CD4-positive, alpha-beta memory T cell (primary cell): ENCODE results near the gene PHF20. TPM values are rescaled to one million over a fixed set of nuclear protein-coding genes. Genes with fewer than 3 reads are reported as not detected.
"Not testable (repeated sequence)": the region's sequence is repeated elsewhere in the genome, so short reads cannot be mapped to it uniquely, and the experiment has no call there.

Experiments
- CTCF ChIA-PET: fragments of 350-600 bp; sonication (Branson Sonifier 250); formaldehyde crosslinking; loops from one replicate; lab custom pipeline; 2021; ENCODE audit warnings: inconsistent platforms; ENCODE audit not compliant: partially characterized antibody; lab: Charles Lee
- POLR2A ChIA-PET: fragments of 350-600 bp; sonication (Branson Sonifier 250); formaldehyde crosslinking; loops from one replicate; lab custom pipeline; 2021; ENCODE audit not compliant: partially characterized antibody; lab: Charles Lee
- DNase-seq, 5 donors: peaks; one replicate each; pipeline versions ENCODE4 v3.0.0 to v3.0.0-alpha.2; 2020 to 2022; ENCODE audit warnings: mixed read lengths in 1 of 5
- H3K27ac ChIP-seq: one replicate; pipeline ENCODE4 v1.7.0; 2013; ENCODE audit warnings: low read depth, low read length
- H3K27me3 ChIP-seq: 2 replicates; pipeline ENCODE4 v1.7.0; 2013; ENCODE audit warnings: mild to moderate bottlenecking, low read length, moderate library complexity; ENCODE audit not compliant: insufficient read depth
- H3K36me3 ChIP-seq: 2 replicates; pipeline ENCODE4 v1.7.0; 2013; ENCODE audit warnings: mild to moderate bottlenecking, low read length, moderate library complexity; ENCODE audit not compliant: insufficient read depth
- H3K4me1 ChIP-seq: 2 replicates; pipeline ENCODE4 v1.7.0; 2013; ENCODE audit warnings: mild to moderate bottlenecking, low read length, moderate library complexity; ENCODE audit not compliant: insufficient read depth
- H3K4me3 ChIP-seq, 2 donors: one replicate each; pipeline ENCODE4 v1.7.0; 2013; ENCODE audit warnings: low read length in 2 of 2, mild to moderate bottlenecking in 1 of 2
- H3K9me3 ChIP-seq, 2 donors: one replicate each; pipeline ENCODE4 v1.7.0; 2013; ENCODE audit warnings: low read length in 2 of 2, control low read depth in 1 of 2; ENCODE audit not compliant: control insufficient read depth in 1 of 2
- H3K27ac Mint-ChIP-seq, 7 donors: one replicate each; pipeline ENCODE4 v1.8.0; 2020 to 2021; ENCODE audit warnings: mixed read lengths in 7 of 7, mild to moderate bottlenecking in 6 of 7, inconsistent platforms in 3 of 7, moderate library complexity in 3 of 7
- H3K27me3 Mint-ChIP-seq, 2 donors: one replicate each; pipeline ENCODE4 v1.8.0; 2020 to 2021; ENCODE audit warnings: mixed read lengths in 2 of 2
- H3K36me3 Mint-ChIP-seq, 2 donors: one replicate each; pipeline ENCODE4 v1.8.0; 2020 to 2021; ENCODE audit warnings: mixed read lengths in 2 of 2, inconsistent platforms in 1 of 2, mild to moderate bottlenecking in 1 of 2
- H3K4me1 Mint-ChIP-seq, 4 donors: one replicate each; pipeline ENCODE4 v1.8.0; 2020 to 2021; ENCODE audit warnings: mixed read lengths in 4 of 4, mild to moderate bottlenecking in 1 of 4
- H3K4me3 Mint-ChIP-seq, 8 donors: one replicate each; pipeline ENCODE4 v1.8.0; 2020 to 2021; ENCODE audit warnings: mixed read lengths in 8 of 8, mild to moderate bottlenecking in 7 of 8, moderate library complexity in 6 of 8, inconsistent platforms in 3 of 8
- H3K9me3 Mint-ChIP-seq, 8 donors: one replicate each; pipeline ENCODE4 v1.8.0; 2020 to 2021; ENCODE audit warnings: mixed read lengths in 8 of 8, mild to moderate bottlenecking in 5 of 8, inconsistent platforms in 3 of 8, moderate library complexity in 1 of 8
- intact Hi-C: fragments of 100-400 bp; cut with micrococcal nuclease; formaldehyde crosslinking; loops from one replicate; pipeline ENCODE4 v1.15.1; 2023
- polyA plus RNA-seq, 2 donors: library from polyadenylated mRNA; unstranded; fragments of 300-500 nt; fragmentation: Illumina TruSeq; gene quantifications; one replicate each; pipeline ENCODE4 v1.2.3, GENCODE V29; 2021
- total RNA-seq, 2 experiments: library from RNA; stranded (reverse); gene quantifications; one replicate each; pipeline ENCODE4 v1.2.3, GENCODE V29; 2021

The PHF20 gene
- total and polyA plus RNA-seq, 4 experiments from 2014 or later, result 72.9 to 126 (median 94.2) TPM

DNA sequence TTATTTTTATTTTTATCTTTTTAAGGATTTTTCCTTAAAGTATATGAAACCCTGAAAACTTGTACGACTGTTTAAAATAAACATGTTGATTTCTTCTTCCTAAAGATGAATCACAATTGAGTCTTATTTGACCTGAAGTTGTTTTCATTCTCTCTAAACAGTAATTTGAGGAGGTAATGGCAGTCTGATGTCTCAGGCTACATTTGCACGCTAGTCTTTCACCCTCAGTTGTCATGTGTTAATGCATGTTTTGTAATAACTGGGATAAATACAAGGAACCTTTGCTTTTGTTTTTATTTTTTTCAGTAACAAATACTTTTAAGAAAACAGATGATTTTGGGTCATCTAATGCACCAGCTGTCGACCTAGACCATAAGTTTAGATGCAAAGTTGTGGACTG is 127.2 kb downstream of the PHF20 start:
- CTCF ChIA-PET, result interaction anchor here (2.0 kb wide), 1 partner anchor 434 kb away, joined by 4 read pairs; no protein-coding TSS in a partner anchor
- Mint-ChIP-seq H3K4me1 (peaks cover 10 to 21% (median 13%) of the 10 kb centered on the region in 4 donors), H3K27me3 (no peaks in the 10 kb centered on the region), H3K27ac (no peak overlapping the region), H3K36me3 (peaks cover 33 to 51% of the 10 kb centered on the region in 2 donors), H3K4me3 (no peak overlapping the region), H3K9me3 (no peaks in the 10 kb centered on the region)
- no peak overlapping the region for H3K27ac ChIP-seq
- POLR2A ChIA-PET, result no interaction called here
- H3K4me1 ChIP-seq, result peaks cover 3% of the 10 kb centered on the region
- intact Hi-C loops, result no loop called here
- no peak for DNase-seq
- H3K4me3 ChIP-seq, result no peak overlapping the region
- no peaks in the 10 kb centered on the region for H3K9me3 ChIP-seq
- H3K36me3 ChIP-seq, result peaks cover 14% of the 10 kb centered on the region
- H3K27me3 ChIP-seq, result no peaks in the 10 kb centered on the region

DNA sequence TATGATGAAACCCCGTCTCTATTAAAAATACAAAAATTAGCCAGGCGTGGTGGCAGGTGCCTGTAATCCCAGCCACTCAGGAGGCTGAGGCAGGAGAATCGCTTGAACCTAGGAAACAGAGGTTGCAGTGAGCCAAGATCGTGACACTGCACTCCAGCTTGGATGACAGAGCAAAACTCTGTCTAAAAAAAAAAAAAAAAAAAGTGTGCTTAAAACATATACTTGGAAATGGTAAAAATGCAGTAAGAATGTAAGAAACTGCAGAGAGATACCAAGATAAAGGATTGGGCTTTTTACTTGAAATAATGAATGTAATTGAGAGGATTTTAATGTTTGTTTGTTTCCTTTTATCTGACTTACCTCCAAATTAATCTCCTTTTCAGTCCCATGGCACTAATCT is 129.4 kb downstream of the PHF20 start:
- peak overlapping the region in 2 of 7 donors; percentile 43 to 51 for H3K27ac Mint-ChIP-seq
- H3K27me3 ChIP-seq, H3K27me3 Mint-ChIP-seq, H3K9me3 ChIP-seq, DNase-seq, H3K9me3 Mint-ChIP-seq, H3K4me1 ChIP-seq, intact Hi-C loops, H3K4me3 ChIP-seq, H3K27ac ChIP-seq, H3K4me3 Mint-ChIP-seq: not testable (repeated sequence)
- peaks cover 6 to 22% (median 21%) of the 10 kb centered on the region in 4 donors for H3K4me1 Mint-ChIP-seq
- ChIA-PET CTCF (interaction anchor here (0.6 to 1.5 kb wide), 2 partner anchors 10 to 46 kb away, joined by 3 to 4 read pairs; no protein-coding TSS in a partner anchor), POLR2A (interaction anchor here (0.6 kb wide), 1 partner anchor 53 kb away, joined by 3 read pairs; the partner anchor contains the start of gene SCAND1)
- peaks cover 52 to 60% of the 10 kb centered on the region in 2 donors for H3K36me3 Mint-ChIP-seq
- H3K36me3 ChIP-seq, result peaks cover 22% of the 10 kb centered on the region

DNA sequence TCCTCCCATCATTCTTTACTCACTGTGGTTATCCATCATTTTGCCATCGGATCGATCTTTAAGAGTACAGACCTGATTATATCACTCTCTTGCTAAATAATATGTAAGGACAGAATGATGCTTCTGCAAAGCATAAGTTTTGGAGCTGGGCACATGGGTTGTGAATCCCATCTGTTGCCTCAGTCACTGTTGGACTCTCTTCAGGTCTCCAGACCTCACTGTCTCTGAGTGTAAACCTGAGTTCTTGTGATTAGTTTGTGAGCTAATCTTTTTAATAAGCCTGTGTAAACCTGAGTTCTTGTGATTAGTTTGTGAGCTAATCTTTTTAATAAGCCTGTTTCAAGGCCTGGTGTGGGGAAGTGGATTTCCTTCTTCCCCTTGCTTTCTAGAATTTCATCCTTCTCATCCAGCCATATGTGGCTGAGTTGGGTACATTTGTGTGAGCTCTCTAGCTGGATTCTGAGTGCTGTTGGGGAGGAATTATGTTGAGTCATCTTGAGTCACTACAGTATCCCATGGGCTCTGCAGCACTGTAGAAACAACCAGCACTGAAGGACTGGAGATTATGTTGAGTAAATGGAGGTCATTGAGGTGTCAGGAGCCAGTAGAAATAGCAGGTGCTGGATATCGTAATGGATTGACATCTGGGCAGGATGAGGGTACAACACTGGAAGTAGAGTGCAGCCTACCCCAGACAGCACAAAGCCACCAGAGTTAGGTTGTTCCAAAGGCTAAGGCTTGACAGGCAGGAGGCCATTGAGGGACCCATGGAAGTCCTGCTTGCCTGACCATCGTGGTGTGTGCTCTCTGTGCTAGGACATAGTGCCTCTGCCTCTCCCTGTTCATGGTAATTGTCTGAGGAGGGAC is 130.1 kb downstream of the PHF20 start:
- ChIA-PET CTCF (interaction anchor here (0.6 to 1.5 kb wide), 2 partner anchors 10 to 45 kb away, joined by 3 to 4 read pairs; no protein-coding TSS in a partner anchor), POLR2A (interaction anchor here (0.6 kb wide), 1 partner anchor 53 kb away, joined by 3 read pairs; the partner anchor contains the start of gene SCAND1)
- Mint-ChIP-seq H3K27ac (peak overlapping the region in 4 of 7 donors; percentile 49 to 91 (median 82)), H3K36me3 (peaks cover 51 to 63% of the 10 kb centered on the region in 2 donors), H3K9me3 (no peaks in the 10 kb centered on the region), H3K4me1 (peaks cover 11 to 27% (median 23%) of the 10 kb centered on the region in 4 donors), H3K27me3 (no peaks in the 10 kb centered on the region), H3K4me3 (no peak overlapping the region)
- H3K36me3 ChIP-seq, result peaks cover 22% of the 10 kb centered on the region
- intact Hi-C loops, result no loop called here
- no peak overlapping the region for H3K27ac ChIP-seq
- H3K4me3 ChIP-seq, result no peak overlapping the region
- no peak for DNase-seq
- peaks cover 3% of the 10 kb centered on the region for H3K4me1 ChIP-seq
- H3K9me3 ChIP-seq, result no peaks in the 10 kb centered on the region
- H3K27me3 ChIP-seq, result no peaks in the 10 kb centered on the region

DNA sequence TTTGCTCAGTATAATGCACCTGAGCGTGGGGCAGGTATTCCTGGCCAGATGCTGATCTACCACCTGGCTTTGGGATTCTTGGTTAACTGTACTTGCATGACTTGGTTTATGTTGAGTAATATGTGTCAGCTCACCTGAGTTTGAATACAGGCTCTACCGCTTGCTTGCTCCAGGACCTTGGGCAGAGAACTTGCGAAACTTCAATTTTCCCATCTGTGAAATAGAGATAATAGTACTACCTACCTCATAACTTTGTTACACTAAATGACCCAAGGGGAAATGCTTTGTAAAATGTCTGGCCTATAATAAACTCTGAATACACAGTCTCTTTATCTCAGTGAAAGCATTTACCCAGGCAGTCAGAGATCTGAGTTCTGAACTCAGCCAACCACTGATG is 130.7 kb downstream of the PHF20 start:
- Histone ChIP-seq H3K4me3 (no peak overlapping the region), H3K9me3 (no peaks in the 10 kb centered on the region), H3K4me1 (peaks cover 7% of the 10 kb centered on the region), H3K36me3 (peaks cover 28% of the 10 kb centered on the region), H3K27ac (no peak overlapping the region), H3K27me3 (no peaks in the 10 kb centered on the region)
- DNase-seq, result no peak
- Mint-ChIP-seq H3K27ac (peak overlapping the region in 3 of 7 donors; percentile 14 to 47 (median 43)), H3K27me3 (no peaks in the 10 kb centered on the region), H3K9me3 (no peaks in the 10 kb centered on the region), H3K4me3 (no peak overlapping the region), H3K4me1 (peaks cover 11 to 28% (median 23%) of the 10 kb centered on the region in 4 donors), H3K36me3 (peaks cover 51 to 68% of the 10 kb centered on the region in 2 donors)
- intact Hi-C loops, result no loop called here
- POLR2A ChIA-PET, result no interaction called here
- CTCF ChIA-PET, result interaction anchor here (1.5 kb wide), 1 partner anchor 45 kb away, joined by 3 read pairs; no protein-coding TSS in a partner anchor

GRCh38 chr20:35903843-35904242 is 132.0 kb downstream of the PHF20 start:
- H3K9me3 ChIP-seq, result no peaks in the 10 kb centered on the region
- peaks cover 18 to 39% (median 31%) of the 10 kb centered on the region in 4 donors for H3K4me1 Mint-ChIP-seq
- no peak overlapping the region for H3K27ac ChIP-seq
- CTCF ChIA-PET, result interaction anchor here (0.7 kb wide), 1 partner anchor 391 kb away, joined by 3 read pairs; no protein-coding TSS in a partner anchor
- intact Hi-C loops, result no loop called here
- no peaks in the 10 kb centered on the region for H3K9me3 Mint-ChIP-seq
- H3K4me1 ChIP-seq, result peaks cover 15% of the 10 kb centered on the region
- H3K36me3 Mint-ChIP-seq, result peaks cover 55 to 78% of the 10 kb centered on the region in 2 donors
- H3K27ac Mint-ChIP-seq, result peak overlapping the region in 1 of 7 donors; percentile 74
- POLR2A ChIA-PET, result no interaction called here
- H3K27me3 Mint-ChIP-seq, result no peaks in the 10 kb centered on the region
- no peak for DNase-seq
- H3K36me3 ChIP-seq, result peaks cover 33% of the 10 kb centered on the region
- no peaks in the 10 kb centered on the region for H3K27me3 ChIP-seq
- no peak overlapping the region for H3K4me3 ChIP-seq
- H3K4me3 Mint-ChIP-seq, result no peak overlapping the region

GRCh38 chr20:35904982-35905663 is 133.3 kb downstream of the PHF20 start:
- peaks cover 22% of the 10 kb centered on the region for H3K36me3 ChIP-seq
- Mint-ChIP-seq H3K4me3 (no peak overlapping the region), H3K9me3 (no peaks in the 10 kb centered on the region), H3K4me1 (peaks cover 20 to 47% (median 38%) of the 10 kb centered on the region in 4 donors), H3K27ac (peak overlapping the region in 3 of 7 donors; percentile 38 to 68 (median 65)), H3K36me3 (peaks cover 48 to 76% of the 10 kb centered on the region in 2 donors), H3K27me3 (no peaks in the 10 kb centered on the region)
- no peaks in the 10 kb centered on the region for H3K27me3 ChIP-seq
- no peak overlapping the region for H3K27ac ChIP-seq
- no peak for DNase-seq
- intact Hi-C loops, result no loop called here
- CTCF ChIA-PET, result no interaction called here
- H3K4me3 ChIP-seq, result no peak overlapping the region
- peaks cover 15% of the 10 kb centered on the region for H3K4me1 ChIP-seq
- no peaks in the 10 kb centered on the region for H3K9me3 ChIP-seq
- POLR2A ChIA-PET, result no interaction called here
